GM23338 (cell line): ENCODE results near the gene PLAC8. TPM values are rescaled to one million over a fixed set of nuclear protein-coding genes. Genes with fewer than 3 reads are reported as not detected.
"Not testable (repeated sequence)": the region's sequence is repeated elsewhere in the genome, so short reads cannot be mapped to it uniquely, and the experiment has no call there.

Experiments
- ATAC-seq: fragments of 200-7000 bp; cut with Tn5 transposase; 3 replicates; pipeline ENCODE4 v1.9.1; 2020
- DNase-seq: peaks from one replicate; pipeline ENCODE4 v3.0.0-alpha.2; 2015; ENCODE audit warnings: low spot score
- H2AFZ ChIP-seq: fragments of 200-600 bp; sonication (generic); 2 replicates; pipeline ENCODE4 v1.8.0; 2016; ENCODE audit warnings: antibody characterized with exemption, mild to moderate bottlenecking, moderate library complexity
- H3F3A ChIP-seq: fragments of 200-600 bp; sonication (generic); replicated peaks from 2 replicates; pipeline ENCODE4 v1.8.0; 2017; ENCODE audit warnings: antibody characterized with exemption, mixed run types, low read depth
- H3K27ac ChIP-seq: fragments of 200-600 bp; sonication (generic); 2 replicates; pipeline ENCODE4 v1.6.1; 2016; ENCODE audit warnings: low read depth
- H3K27me3 ChIP-seq: fragments of 200-600 bp; sonication (generic); 2 replicates; pipeline ENCODE4 v1.8.0; 2016; ENCODE audit warnings: mild to moderate bottlenecking, mixed run types, moderate library complexity; ENCODE audit not compliant: insufficient read depth
- H3K36me3 ChIP-seq: fragments of 200-600 bp; sonication (generic); 2 replicates; pipeline ENCODE4 v1.8.0; 2016; ENCODE audit warnings: mild to moderate bottlenecking; ENCODE audit not compliant: insufficient read depth
- H3K4me1 ChIP-seq: fragments of 200-600 bp; sonication (generic); 2 replicates; pipeline ENCODE4 v1.8.0; 2016; ENCODE audit warnings: mild to moderate bottlenecking, moderate library complexity; ENCODE audit not compliant: insufficient read depth
- H3K4me2 ChIP-seq: fragments of 200-600 bp; sonication (generic); 2 replicates; pipeline ENCODE4 v1.7.1; 2017; ENCODE audit warnings: mixed run types
- H3K4me3 ChIP-seq: fragments of 200-600 bp; sonication (generic); 2 replicates; pipeline ENCODE4 v1.6.1; 2016; ENCODE audit warnings: mixed run types
- H3K79me2 ChIP-seq: fragments of 200-600 bp; sonication (generic); replicated peaks from 2 replicates; pipeline ENCODE4 v1.8.0; 2017; ENCODE audit warnings: mild to moderate bottlenecking; ENCODE audit not compliant: insufficient read depth
- H3K9me2 ChIP-seq: fragments of 200-600 bp; sonication (generic); 2 replicates; pipeline ENCODE4 v1.8.0; 2017; ENCODE audit not compliant: insufficient read depth
- H4K20me1 ChIP-seq: fragments of 200-600 bp; sonication (generic); replicated peaks from 2 replicates; pipeline ENCODE4 v1.8.0; 2017; ENCODE audit warnings: mild to moderate bottlenecking; ENCODE audit not compliant: insufficient read depth
- H3K27ac Mint-ChIP-seq: 2 replicates; pipeline ENCODE4 v1.8.0; 2020; ENCODE audit warnings: inconsistent platforms, mild to moderate bottlenecking, moderate library complexity, mixed read lengths
- H3K27me3 Mint-ChIP-seq: 3 replicates; pipeline ENCODE4 v1.8.0; 2022; ENCODE audit warnings: low read depth, mild to moderate bottlenecking, moderate library complexity, mixed read lengths, inconsistent platforms; ENCODE audit not compliant: insufficient read depth, poor library complexity
- H3K36me3 Mint-ChIP-seq: 3 replicates; pipeline ENCODE4 v1.8.0; 2021; ENCODE audit warnings: low read depth, mild to moderate bottlenecking, inconsistent platforms, moderate library complexity, mixed read lengths
- H3K4me1 Mint-ChIP-seq: 3 replicates; pipeline ENCODE4 v1.8.0; 2020; ENCODE audit warnings: mild to moderate bottlenecking, inconsistent platforms, mixed read lengths
- H3K4me3 Mint-ChIP-seq: 3 replicates; pipeline ENCODE4 v1.8.0; 2021; ENCODE audit warnings: moderate library complexity, mild to moderate bottlenecking, inconsistent platforms, mixed read lengths
- H3K9me3 Mint-ChIP-seq: 3 replicates; pipeline ENCODE4 v1.8.0; 2020; ENCODE audit warnings: moderate library complexity, mild to moderate bottlenecking, inconsistent platforms, mixed read lengths
- CTCF ChIP-seq, 2 experiments: fragments of 200-600 bp in 1 of 2; sonication (generic) in 1 of 2; conservative IDR thresholded peaks; 2 replicates each; pipeline versions ENCODE4 v1.5.1 to v1.6.1; 2016 to 2017; ENCODE audit warnings: antibody characterized with exemption in 2 of 2, low read depth in 2 of 2, mild to moderate bottlenecking in 2 of 2, moderate library complexity in 1 of 2
- NANOG ChIP-seq: IDR thresholded peaks from 2 replicates; pipeline ENCODE4 v1.6.1; 2016; ENCODE audit warnings: antibody characterized with exemption, borderline replicate concordance
- POLR2AphosphoS5 ChIP-seq: IDR thresholded peaks from 2 replicates; pipeline ENCODE4 v1.6.1; 2016; ENCODE audit warnings: antibody characterized with exemption, low read depth
- STAT1 ChIP-seq: IDR thresholded peaks from one replicate; pipeline ENCODE4 v1.6.1; 2016; ENCODE audit warnings: antibody characterized with exemption; ENCODE audit not compliant: unreplicated experiment
- ZNF114 ChIP-seq: fragments of 250-450 bp; sonication (Bioruptor Pico); IDR thresholded peaks from 2 replicates; pipeline ENCODE4 v1.5.0; 2020; ENCODE audit warnings: mild to moderate bottlenecking, moderate library complexity
- ZNF331 ChIP-seq: fragments of 250-450 bp; sonication (Bioruptor Pico); IDR thresholded peaks from 2 replicates; pipeline ENCODE4 v1.5.0; 2020; ENCODE audit warnings: low read depth, mild to moderate bottlenecking, moderate library complexity
- polyA plus RNA-seq: library from polyadenylated mRNA; unstranded; fragments of >200 nt; fragmentation: Nextera tagmentation; extraction: Ambion mirVana; gene quantifications from 2 replicates; pipeline ENCODE4 v1.2.1, GENCODE V29; 2016
- total RNA-seq: library from RNA; depleted of rRNA; stranded (reverse); fragments of >200 nt; shearing (Covaris generic); gene quantifications from 2 replicates; pipeline ENCODE4 v1.2.3, GENCODE V29; 2014
- TF ChIP-seq, protein P1 (sequence below): fragments of 250-450 bp; sonication (Bioruptor Pico); IDR thresholded peaks from 2 replicates; pipeline ENCODE4 v1.5.0; 2020; ENCODE audit warnings: mild to moderate bottlenecking, moderate library complexity

PLAC8 gene
- total and polyA plus RNA-seq, 2 experiments from 2014 or later, result 0.83 to 1.6 TPM

GRCh38 chr4:83043801-83044407 is 70.6 kb downstream of the PLAC8 start:
- TF ChIP-seq ZNF331 (CRISPR knock-in tag), result no peak
- Mint-ChIP-seq H3K4me1 (no peaks in the 10 kb centered on the region), H3K27ac (no peak overlapping the region), H3K27me3 (no peaks in the 10 kb centered on the region), H3K36me3 (no peaks in the 10 kb centered on the region), H3K4me3 (no peak overlapping the region), H3K9me3 (no peaks in the 10 kb centered on the region)
- Histone ChIP-seq H3K79me2 (peaks cover 34% of the 10 kb centered on the region), H3K36me3 (no peaks in the 10 kb centered on the region; the same call in 1 of the 2 replicates), H3K4me1 (no peaks in the 10 kb centered on the region), H3K4me3 (no peak overlapping the region), H3K4me2 (no peak overlapping the region), H2AFZ (no peak overlapping the region), H4K20me1 (peaks cover 6% of the 10 kb centered on the region), H3K27me3 (no peaks in the 10 kb centered on the region), H3F3A (no peaks in the 10 kb centered on the region), H3K27ac (no peak overlapping the region), H3K9me2 (no peaks in the 10 kb centered on the region)
- ATAC-seq (no peak), DNase-seq (no peak)

DNA sequence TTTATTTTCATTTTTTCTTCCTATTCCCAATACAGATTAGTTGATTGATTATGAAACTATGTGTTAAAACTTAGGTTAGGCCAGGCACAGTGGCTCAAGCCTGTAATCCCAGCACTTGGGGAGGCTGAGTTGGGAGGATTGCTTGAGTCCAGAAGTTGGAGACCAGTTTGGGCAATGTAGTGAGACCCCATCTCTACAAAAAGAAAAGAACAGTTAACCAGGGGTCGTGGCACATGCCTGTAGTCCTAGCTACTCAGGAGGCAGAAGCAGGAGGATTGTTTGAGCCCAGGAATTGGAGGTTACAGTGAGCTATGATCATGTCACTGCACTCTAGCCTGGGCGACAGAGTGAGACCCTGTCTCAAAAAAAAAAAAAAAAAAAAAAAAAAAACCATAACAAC is 71.4 kb downstream of the PLAC8 start:
- not testable (repeated sequence) for H4K20me1 ChIP-seq, H3F3A ChIP-seq, DNase-seq, H3K27ac Mint-ChIP-seq, ATAC-seq, H3K4me2 ChIP-seq, H3K36me3 Mint-ChIP-seq, H3K9me3 Mint-ChIP-seq, H3K4me1 Mint-ChIP-seq, H3K27ac ChIP-seq, H3K4me3 ChIP-seq, H3K36me3 ChIP-seq, H3K27me3 ChIP-seq, H3K4me3 Mint-ChIP-seq, H3K9me2 ChIP-seq, H3K27me3 Mint-ChIP-seq, H3K4me1 ChIP-seq, H2AFZ ChIP-seq
- peaks cover 42% of the 10 kb centered on the region for H3K79me2 ChIP-seq

- peaks cover 6% of the 10 kb centered on the region for H4K20me1 ChIP-seq
- no peaks in the 10 kb centered on the region for H3K27me3 ChIP-seq
- TF ChIP-seq POLR2AphosphoS5 (no peak), ZNF114 (CRISPR knock-in tag) (no peak), CTCF (conservative IDR thresholded peaks at IDR 0.05; ENCODE audit: low read depth in 2 of 2) (0 out of 4 replicates have a peak, but pooled peaks of 1 of the 2 experiments have one; percentile 6), STAT1 (no peak), NANOG (no peak)
- TF ChIP-seq, protein P1, sequence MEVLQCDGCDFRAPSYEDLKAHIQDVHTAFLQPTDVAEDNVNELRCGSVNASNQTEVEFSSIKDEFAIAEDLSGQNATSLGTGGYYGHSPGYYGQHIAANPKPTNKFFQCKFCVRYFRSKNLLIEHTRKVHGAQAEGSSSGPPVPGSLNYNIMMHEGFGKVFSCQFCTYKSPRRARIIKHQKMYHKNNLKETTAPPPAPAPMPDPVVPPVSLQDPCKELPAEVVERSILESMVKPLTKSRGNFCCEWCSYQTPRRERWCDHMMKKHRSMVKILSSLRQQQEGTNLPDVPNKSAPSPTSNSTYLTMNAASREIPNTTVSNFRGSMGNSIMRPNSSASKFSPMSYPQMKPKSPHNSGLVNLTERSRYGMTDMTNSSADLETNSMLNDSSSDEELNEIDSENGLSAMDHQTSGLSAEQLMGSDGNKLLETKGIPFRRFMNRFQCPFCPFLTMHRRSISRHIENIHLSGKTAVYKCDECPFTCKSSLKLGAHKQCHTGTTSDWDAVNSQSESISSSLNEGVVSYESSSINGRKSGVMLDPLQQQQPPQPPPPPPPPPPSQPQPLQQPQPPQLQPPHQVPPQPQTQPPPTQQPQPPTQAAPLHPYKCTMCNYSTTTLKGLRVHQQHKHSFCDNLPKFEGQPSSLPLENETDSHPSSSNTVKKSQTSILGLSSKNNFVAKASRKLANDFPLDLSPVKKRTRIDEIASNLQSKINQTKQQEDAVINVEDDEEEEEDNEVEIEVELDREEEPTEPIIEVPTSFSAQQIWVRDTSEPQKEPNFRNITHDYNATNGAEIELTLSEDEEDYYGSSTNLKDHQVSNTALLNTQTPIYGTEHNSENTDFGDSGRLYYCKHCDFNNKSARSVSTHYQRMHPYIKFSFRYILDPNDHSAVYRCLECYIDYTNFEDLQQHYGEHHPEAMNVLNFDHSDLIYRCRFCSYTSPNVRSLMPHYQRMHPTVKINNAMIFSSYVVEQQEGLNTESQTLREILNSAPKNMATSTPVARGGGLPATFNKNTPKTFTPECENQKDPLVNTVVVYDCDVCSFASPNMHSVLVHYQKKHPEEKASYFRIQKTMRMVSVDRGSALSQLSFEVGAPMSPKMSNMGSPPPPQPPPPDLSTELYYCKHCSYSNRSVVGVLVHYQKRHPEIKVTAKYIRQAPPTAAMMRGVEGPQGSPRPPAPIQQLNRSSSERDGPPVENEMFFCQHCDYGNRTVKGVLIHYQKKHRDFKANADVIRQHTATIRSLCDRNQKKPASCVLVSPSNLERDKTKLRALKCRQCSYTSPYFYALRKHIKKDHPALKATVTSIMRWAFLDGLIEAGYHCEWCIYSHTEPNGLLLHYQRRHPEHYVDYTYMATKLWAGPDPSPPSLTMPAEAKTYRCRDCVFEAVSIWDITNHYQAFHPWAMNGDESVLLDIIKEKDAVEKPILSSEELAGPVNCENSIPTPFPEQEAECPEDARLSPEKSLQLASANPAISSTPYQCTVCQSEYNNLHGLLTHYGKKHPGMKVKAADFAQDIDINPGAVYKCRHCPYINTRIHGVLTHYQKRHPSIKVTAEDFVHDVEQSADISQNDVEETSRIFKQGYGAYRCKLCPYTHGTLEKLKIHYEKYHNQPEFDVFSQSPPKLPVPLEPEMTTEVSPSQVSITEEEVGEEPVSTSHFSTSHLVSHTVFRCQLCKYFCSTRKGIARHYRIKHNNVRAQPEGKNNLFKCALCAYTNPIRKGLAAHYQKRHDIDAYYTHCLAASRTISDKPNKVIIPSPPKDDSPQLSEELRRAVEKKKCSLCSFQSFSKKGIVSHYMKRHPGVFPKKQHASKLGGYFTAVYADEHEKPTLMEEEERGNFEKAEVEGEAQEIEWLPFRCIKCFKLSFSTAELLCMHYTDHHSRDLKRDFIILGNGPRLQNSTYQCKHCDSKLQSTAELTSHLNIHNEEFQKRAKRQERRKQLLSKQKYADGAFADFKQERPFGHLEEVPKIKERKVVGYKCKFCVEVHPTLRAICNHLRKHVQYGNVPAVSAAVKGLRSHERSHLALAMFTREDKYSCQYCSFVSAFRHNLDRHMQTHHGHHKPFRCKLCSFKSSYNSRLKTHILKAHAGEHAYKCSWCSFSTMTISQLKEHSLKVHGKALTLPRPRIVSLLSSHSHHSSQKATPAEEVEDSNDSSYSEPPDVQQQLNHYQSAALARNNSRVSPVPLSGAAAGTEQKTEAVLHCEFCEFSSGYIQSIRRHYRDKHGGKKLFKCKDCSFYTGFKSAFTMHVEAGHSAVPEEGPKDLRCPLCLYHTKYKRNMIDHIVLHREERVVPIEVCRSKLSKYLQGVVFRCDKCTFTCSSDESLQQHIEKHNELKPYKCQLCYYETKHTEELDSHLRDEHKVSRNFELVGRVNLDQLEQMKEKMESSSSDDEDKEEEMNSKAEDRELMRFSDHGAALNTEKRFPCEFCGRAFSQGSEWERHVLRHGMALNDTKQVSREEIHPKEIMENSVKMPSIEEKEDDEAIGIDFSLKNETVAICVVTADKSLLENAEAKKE (CRISPR knock-in tag), result no peak
- ATAC-seq, result no peak
- Mint-ChIP-seq H3K36me3 (no peaks in the 10 kb centered on the region), H3K9me3 (no peaks in the 10 kb centered on the region), H3K4me1 (no peaks in the 10 kb centered on the region; the same call in 2 of the 3 replicates), H3K4me3 (no peak overlapping the region), H3K27me3 (no peaks in the 10 kb centered on the region), H3K27ac (no peak overlapping the region)
- no peaks in the 10 kb centered on the region for H3K9me2 ChIP-seq
- H3K4me2 ChIP-seq, result no peak overlapping the region
- H3K4me3 ChIP-seq, result no peak overlapping the region
- H3K36me3 ChIP-seq, result no peaks in the 10 kb centered on the region; the same call in 1 of the 2 replicates
- H3K27ac ChIP-seq, result no peak overlapping the region
- peak; percentile 12 for DNase-seq
- H3K4me1 ChIP-seq, result no peaks in the 10 kb centered on the region; the same call in 1 of the 2 replicates
- no peaks in the 10 kb centered on the region for H3F3A ChIP-seq
- peaks cover 71% of the 10 kb centered on the region for H3K79me2 ChIP-seq
- no peak overlapping the region for H2AFZ ChIP-seq
These were observed 74.3 kb downstream of the PLAC8 start for GRCh38 chr4:83040269-83040668.
